GM12878 (cell line): ENCODE measurements around the gene TBC1D23. TPM values are rescaled to one million over a fixed set of nuclear protein-coding genes. Genes with fewer than 3 reads are reported as not detected.
"Not testable (repeated sequence)": the region's sequence is repeated elsewhere in the genome, so short reads cannot be mapped to it uniquely, and the experiment has no call there.

Experiments used
- ATAC-seq: fragments of 200-7000 bp; cut with Tn5 transposase; 3 replicates; pipeline ENCODE4 v1.9.1; 2020; ENCODE audit warnings: mild to moderate bottlenecking, moderate library complexity
- BruUV-seq: library from RNA; stranded (reverse); fragments of 400-500 nt; replicated peaks from 2 replicates; lab custom pipeline; 2021; lab: Mats Ljungman, UMichigan
- CTCF ChIA-PET: fragments of 300-600 bp; sonication (Branson Sonifier 250); formaldehyde crosslinking; extraction: SDS; loops from one replicate; lab custom pipeline; 2021; ENCODE audit warnings: inconsistent platforms; lab: Yijun Ruan, JAX
- POLR2A ChIA-PET: fragments of 350-600 bp; formaldehyde crosslinking; extraction: SDS; loops from one replicate; lab custom pipeline; 2021; ENCODE audit warnings: inconsistent platforms; lab: Charles Lee
- RAD21 ChIA-PET: fragments of 300-600 bp; sonication (Branson Sonifier 250); formaldehyde crosslinking; loops from one replicate; lab custom pipeline; 2023; ENCODE audit warnings: antibody characterized with exemption; ENCODE audit not compliant: unreplicated experiment; lab: Charles Lee
- SMC1A ChIA-PET: fragments of 300-600 bp; sonication (Branson Sonifier 250); formaldehyde crosslinking; loops from one replicate; lab custom pipeline; 2023; ENCODE audit not compliant: unreplicated experiment, uncharacterized antibody; lab: Charles Lee
- DNase-seq: peaks from one replicate; pipeline ENCODE4 v3.0.0-alpha.2; 2011; ENCODE audit warnings: low read depth, low spot score
- FAIRE-seq: peaks from 3 replicates; lab custom pipeline; 2011; peaks lifted over from hg19 to GRCh38; lab: Jason Lieb, UNC
- H2AFZ ChIP-seq: 2 replicates; pipeline ENCODE4 v1.6.0; 2011; ENCODE audit warnings: low read depth, low read length, control low read depth; ENCODE audit not compliant: control insufficient read depth
- H3K27ac ChIP-seq: 2 replicates; pipeline ENCODE4 v1.5.1; 2011; ENCODE audit warnings: control low read depth; ENCODE audit not compliant: control insufficient read depth, insufficient read depth
- H3K27me3 ChIP-seq, 2 experiments: replicated peaks in 1 of 2; 2 replicates each; pipeline versions ENCODE4 v1.6.0 to v1.6.1; 2011; ENCODE audit warnings: low read length in 1 of 2; ENCODE audit not compliant: control insufficient read depth in 2 of 2, insufficient read depth in 2 of 2
- H3K36me3 ChIP-seq, 2 experiments: 2 replicates each; pipeline ENCODE4 v1.5.1; 2011; ENCODE audit warnings: low read length in 1 of 2; ENCODE audit not compliant: control insufficient read depth in 2 of 2, insufficient read depth in 2 of 2
- H3K4me1 ChIP-seq: 2 replicates; pipeline ENCODE4 v1.6.1; 2011; ENCODE audit warnings: mild to moderate bottlenecking, low read length, moderate library complexity, mixed read lengths; ENCODE audit not compliant: control insufficient read depth, insufficient read depth
- H3K4me2 ChIP-seq: 2 replicates; pipeline ENCODE4 v1.6.0; 2011; ENCODE audit warnings: control low read depth; ENCODE audit not compliant: control insufficient read depth, insufficient read depth
- H3K4me3 ChIP-seq: fragments of 200-600 bp; sonication (generic); 2 replicates; pipeline ENCODE4 v1.5.1; 2016
- H3K79me2 ChIP-seq: 2 replicates; pipeline ENCODE4 v1.6.0; 2011; ENCODE audit warnings: low read length; ENCODE audit not compliant: control insufficient read depth, insufficient read depth
- H3K9ac ChIP-seq: 2 replicates; pipeline ENCODE4 v1.8.0; 2011; ENCODE audit warnings: low read length, control low read depth, mixed read lengths; ENCODE audit not compliant: control insufficient read depth, insufficient read depth
- H3K9me3 ChIP-seq: replicated peaks from 3 replicates; pipeline ENCODE4 v1.5.1; 2011; ENCODE audit warnings: mild to moderate bottlenecking, low read length; ENCODE audit not compliant: control insufficient read depth, insufficient read depth
- H4K20me1 ChIP-seq: 2 replicates; pipeline ENCODE4 v1.6.0; 2011; ENCODE audit not compliant: control insufficient read depth, insufficient read depth
- CBFB ChIP-seq: IDR thresholded peaks from 2 replicates; pipeline ENCODE4 v1.6.1; 2016; ENCODE audit warnings: antibody characterized with exemption, low read depth
- CEBPB ChIP-seq, 2 experiments: fragments of 150-350 bp in 1 of 2; IDR thresholded peaks; 2 replicates each; pipeline ENCODE4 v1.6.1; 2012 to 2014; ENCODE audit warnings: low read depth in 2 of 2, low read length in 2 of 2, borderline replicate concordance in 1 of 2, inconsistent platforms in 1 of 2
- CHD1 ChIP-seq: IDR thresholded peaks from 2 replicates; pipeline ENCODE4 v1.6.1; 2012; ENCODE audit warnings: low read depth, low read length, improper control_type of control experiment
- LARP7 ChIP-seq: fragments of 450-650 bp; IDR thresholded peaks from 2 replicates; pipeline ENCODE4 v1.6.1; 2017; ENCODE audit warnings: mild to moderate bottlenecking
- MTA3 ChIP-seq: IDR thresholded peaks from 2 replicates; pipeline ENCODE4 v1.6.1; 2012; ENCODE audit warnings: low read length, inconsistent platforms, borderline replicate concordance
- NFXL1 ChIP-seq: fragments of 450-650 bp; IDR thresholded peaks from 2 replicates; pipeline ENCODE4 v1.6.1; 2017; ENCODE audit warnings: antibody characterized with exemption, mild to moderate bottlenecking, borderline replicate concordance
- POLR2AphosphoS2 ChIP-seq: IDR thresholded peaks from 2 replicates; pipeline ENCODE4 v1.6.1; 2011; ENCODE audit warnings: low read depth, mild to moderate bottlenecking, low read length, improper control_type of control experiment, moderate library complexity
- RAD51 ChIP-seq: fragments of 450-650 bp; IDR thresholded peaks from 2 replicates; pipeline ENCODE4 v1.6.1; 2016; ENCODE audit warnings: moderate library complexity, mild to moderate bottlenecking, inconsistent platforms
- TAF1 ChIP-seq: IDR thresholded peaks from 2 replicates; pipeline ENCODE4 v1.6.1; 2011; ENCODE audit warnings: mild to moderate bottlenecking, low read depth, low read length, borderline replicate concordance
- WGBS: methylation state at CpG from one replicate; pipeline ENCODE4 v1.1.6; 2016; ENCODE audit warnings: low lambda C conversion rate; ENCODE audit not compliant: insufficient replicate concordance, insufficient coverage; ENCODE audit errors: missing lambda C conversion rate; 5-methylcytosine and 5-hydroxymethylcytosine counted together
- in situ Hi-C: fragments of 300-500 bp; cut with MboI; formaldehyde crosslinking; loops from 9 replicates; pipeline ENCODE4 v1.14.3; 2018; ENCODE audit warnings: mixed read lengths
- intact Hi-C: fragments of 100-400 bp; cut with micrococcal nuclease; formaldehyde crosslinking; loops from one replicate; pipeline ENCODE4 v1.14.2; 2022; ENCODE audit not compliant: unreplicated experiment
- polyA plus RNA-seq, 11 experiments: library from polyadenylated mRNA; depleted of rRNA in 4 of 11; unstranded in 6 of 11; stranded (reverse) in 5 of 11; fragments of >200 nt; fragmentation: Nextera tagmentation in 4 of 11; fragmentation: Illumina TruSeq in 1 of 11; extraction: Ambion mirVana in 4 of 11; extraction: Trizol in 1 of 11; gene quantifications; 1 replicate in 1 of 11; 2 replicates in 10 of 11; pipeline versions ENCODE4 v1.2.1 to v1.2.3, GENCODE V29; 2011 to 2016; ENCODE audit warnings: inconsistent platforms in 2 of 11, missing spikeins in 2 of 11, low read depth in 1 of 11
- total RNA-seq, 4 experiments: library from RNA; depleted of rRNA in 3 of 4; stranded (reverse); fragments of >200 nt in 3 of 4; fragmentation: Illumina TruSeq in 1 of 4; extraction: Trizol in 1 of 4; gene quantifications; 2 replicates each; pipeline versions ENCODE4 v1.2.1 to v1.2.3, GENCODE V29; 2013 to 2021
- TF ChIP-seq, protein P1 (sequence below): fragments of 150-350 bp; IDR thresholded peaks from 2 replicates; pipeline ENCODE4 v1.6.1; 2014; ENCODE audit warnings: mild to moderate bottlenecking, low read depth, low read length
- TF ChIP-seq, protein P2 (sequence below): fragments of 450-650 bp; IDR thresholded peaks from 2 replicates; pipeline ENCODE4 v1.6.1; 2017; ENCODE audit warnings: mild to moderate bottlenecking, moderate library complexity

Gene TBC1D23
- total and polyA plus RNA-seq, 10 of the 15 experiments (the other 5 are each of a cell fraction or from before 2014, with no cell fraction given): 8.2 to 23.2 (median 16.6) TPM

DNA sequence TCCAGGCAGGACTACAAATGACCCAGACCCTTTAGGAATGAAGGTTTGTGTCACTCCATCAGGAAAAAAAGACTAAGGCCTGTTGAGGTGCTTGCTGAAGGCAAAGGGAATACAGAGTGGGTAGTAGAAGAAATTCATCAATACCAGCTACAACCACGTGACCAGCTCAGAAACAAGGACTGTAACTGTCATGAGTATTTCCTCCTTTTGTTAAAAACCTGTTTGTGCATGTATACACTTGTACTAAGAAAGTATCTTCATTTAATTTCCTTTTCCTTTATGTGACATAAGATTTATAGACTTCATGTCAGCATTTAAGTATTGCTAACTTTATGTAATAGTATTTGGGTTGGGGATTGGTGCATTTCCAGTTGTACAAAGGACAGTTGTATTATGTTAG is 18.3 kb upstream of the TBC1D23 start:
- RAD21 ChIA-PET, BruUV-seq, H3K9me3 ChIP-seq, intact Hi-C loops, DNase-seq, POLR2A ChIA-PET, H3K4me1 ChIP-seq: not testable (repeated sequence)
- 0% methylated on average over 1 of the region's 1 CpG for WGBS
- TF ChIP-seq RAD51: peak; percentile 33; the same call in 1 of the 2 replicates
- TF ChIP-seq, all 136 proteins: peak for 1; not testable (repeated sequence) for 135
- H3K4me3 ChIP-seq, H3K79me2 ChIP-seq, H2AFZ ChIP-seq, H4K20me1 ChIP-seq, in situ Hi-C loops, H3K27ac ChIP-seq, H3K4me2 ChIP-seq, H3K27me3 ChIP-seq, FAIRE-seq, H3K9ac ChIP-seq, ATAC-seq, SMC1A ChIA-PET, H3K36me3 ChIP-seq: not testable (repeated sequence)
- CTCF ChIA-PET: interaction anchor here (1.0 to 1.2 kb wide), 2 partner anchors 12 to 398 kb away, joined by 3 to 4 read pairs; no protein-coding TSS in a partner anchor

DNA sequence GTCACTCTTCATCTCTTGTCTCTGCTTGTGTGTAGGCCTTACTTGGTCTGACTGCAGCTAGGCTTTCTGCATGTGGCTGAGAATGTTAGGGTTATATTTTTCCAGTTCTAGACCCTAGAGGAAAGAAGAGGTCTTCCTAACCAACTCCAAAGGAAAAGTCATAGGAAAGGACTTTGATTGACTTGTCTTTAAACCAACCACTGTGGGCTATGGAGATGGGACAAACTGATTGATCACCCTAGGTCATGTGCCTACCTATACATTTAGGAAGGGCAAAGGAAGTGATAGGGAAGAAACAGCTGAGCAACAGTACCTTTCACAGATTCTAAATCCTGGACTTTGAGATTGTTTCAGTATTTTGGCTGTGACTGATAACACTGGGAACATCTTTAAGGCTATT is 16.5 kb upstream of the TBC1D23 start:
- no TSS peak for BruUV-seq
- FAIRE-seq (no peak), DNase-seq (no peak), ATAC-seq (no peak)
- RAD21 ChIA-PET: interaction anchor here (0.8 kb wide), 1 partner anchor 397 kb away, joined by 3 read pairs; no protein-coding TSS in a partner anchor
- Histone ChIP-seq H3K4me3 (no peak overlapping the region), H4K20me1 (no peaks in the 10 kb centered on the region), H3K36me3 (no peaks in the 10 kb centered on the region), H2AFZ (no peak overlapping the region), H3K79me2 (no peaks in the 10 kb centered on the region), H3K9me3 (no peaks in the 10 kb centered on the region; the same call in 2 of the 3 replicates), H3K9ac (no peak overlapping the region), H3K4me2 (no peak overlapping the region), H3K27ac (no peak overlapping the region), H3K4me1 (no peaks in the 10 kb centered on the region), H3K27me3 (no peaks in the 10 kb centered on the region)
- intact Hi-C loops (no loop called here), in situ Hi-C loops (no loop called here)
- SMC1A ChIA-PET: no interaction called here
- TF ChIP-seq POLR2AphosphoS2: no peak
- TF ChIP-seq LARP7: no peak
- TF ChIP-seq, protein P1, sequence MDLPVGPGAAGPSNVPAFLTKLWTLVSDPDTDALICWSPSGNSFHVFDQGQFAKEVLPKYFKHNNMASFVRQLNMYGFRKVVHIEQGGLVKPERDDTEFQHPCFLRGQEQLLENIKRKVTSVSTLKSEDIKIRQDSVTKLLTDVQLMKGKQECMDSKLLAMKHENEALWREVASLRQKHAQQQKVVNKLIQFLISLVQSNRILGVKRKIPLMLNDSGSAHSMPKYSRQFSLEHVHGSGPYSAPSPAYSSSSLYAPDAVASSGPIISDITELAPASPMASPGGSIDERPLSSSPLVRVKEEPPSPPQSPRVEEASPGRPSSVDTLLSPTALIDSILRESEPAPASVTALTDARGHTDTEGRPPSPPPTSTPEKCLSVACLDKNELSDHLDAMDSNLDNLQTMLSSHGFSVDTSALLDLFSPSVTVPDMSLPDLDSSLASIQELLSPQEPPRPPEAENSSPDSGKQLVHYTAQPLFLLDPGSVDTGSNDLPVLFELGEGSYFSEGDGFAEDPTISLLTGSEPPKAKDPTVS: no peak
- TF ChIP-seq NFXL1: no peak
- no peak for TF ChIP-seq CEBPB (IDR thresholded peaks at IDR 0.05; ENCODE audit: borderline replicate concordance in 1 of 2, low read depth in 2 of 2, low read length in 2 of 2)
- TF ChIP-seq TAF1: no peak
- TF ChIP-seq CHD1: no peak
- no peak for TF ChIP-seq MTA3
- TF ChIP-seq CBFB: no peak
- TF ChIP-seq, protein P2, sequence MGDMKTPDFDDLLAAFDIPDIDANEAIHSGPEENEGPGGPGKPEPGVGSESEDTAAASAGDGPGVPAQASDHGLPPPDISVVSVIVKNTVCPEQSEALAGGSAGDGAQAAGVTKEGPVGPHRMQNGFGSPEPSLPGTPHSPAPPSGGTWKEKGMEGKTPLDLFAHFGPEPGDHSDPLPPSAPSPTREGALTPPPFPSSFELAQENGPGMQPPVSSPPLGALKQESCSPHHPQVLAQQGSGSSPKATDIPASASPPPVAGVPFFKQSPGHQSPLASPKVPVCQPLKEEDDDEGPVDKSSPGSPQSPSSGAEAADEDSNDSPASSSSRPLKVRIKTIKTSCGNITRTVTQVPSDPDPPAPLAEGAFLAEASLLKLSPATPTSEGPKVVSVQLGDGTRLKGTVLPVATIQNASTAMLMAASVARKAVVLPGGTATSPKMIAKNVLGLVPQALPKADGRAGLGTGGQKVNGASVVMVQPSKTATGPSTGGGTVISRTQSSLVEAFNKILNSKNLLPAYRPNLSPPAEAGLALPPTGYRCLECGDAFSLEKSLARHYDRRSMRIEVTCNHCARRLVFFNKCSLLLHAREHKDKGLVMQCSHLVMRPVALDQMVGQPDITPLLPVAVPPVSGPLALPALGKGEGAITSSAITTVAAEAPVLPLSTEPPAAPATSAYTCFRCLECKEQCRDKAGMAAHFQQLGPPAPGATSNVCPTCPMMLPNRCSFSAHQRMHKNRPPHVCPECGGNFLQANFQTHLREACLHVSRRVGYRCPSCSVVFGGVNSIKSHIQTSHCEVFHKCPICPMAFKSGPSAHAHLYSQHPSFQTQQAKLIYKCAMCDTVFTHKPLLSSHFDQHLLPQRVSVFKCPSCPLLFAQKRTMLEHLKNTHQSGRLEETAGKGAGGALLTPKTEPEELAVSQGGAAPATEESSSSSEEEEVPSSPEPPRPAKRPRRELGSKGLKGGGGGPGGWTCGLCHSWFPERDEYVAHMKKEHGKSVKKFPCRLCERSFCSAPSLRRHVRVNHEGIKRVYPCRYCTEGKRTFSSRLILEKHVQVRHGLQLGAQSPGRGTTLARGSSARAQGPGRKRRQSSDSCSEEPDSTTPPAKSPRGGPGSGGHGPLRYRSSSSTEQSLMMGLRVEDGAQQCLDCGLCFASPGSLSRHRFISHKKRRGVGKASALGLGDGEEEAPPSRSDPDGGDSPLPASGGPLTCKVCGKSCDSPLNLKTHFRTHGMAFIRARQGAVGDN: no peak
- POLR2A ChIA-PET: no interaction called here
- CTCF ChIA-PET: no interaction called here
